Stimulated activated CD4-positive, alpha-beta T cell treated with anti-CD3 and anti-CD28 coated beads, Interleukin-12 subunit alpha, Interleukin-12 subunit beta, amount 100 ng/mL, for 4 hours (primary cell): Measurements from ENCODE around the gene ATL2.
A peak's percentile ranks its signal among the peaks of the same experiment; 100 is the strongest.
"Not testable (repeated sequence)": the region's sequence is repeated elsewhere in the genome, so short reads cannot be mapped to it uniquely, and the experiment has no call there.

ENCODE experiments used
- DNase-seq: peaks from one replicate; pipeline ENCODE4 v3.0.0-alpha.2; 2020

The ATL2 gene

DNA sequence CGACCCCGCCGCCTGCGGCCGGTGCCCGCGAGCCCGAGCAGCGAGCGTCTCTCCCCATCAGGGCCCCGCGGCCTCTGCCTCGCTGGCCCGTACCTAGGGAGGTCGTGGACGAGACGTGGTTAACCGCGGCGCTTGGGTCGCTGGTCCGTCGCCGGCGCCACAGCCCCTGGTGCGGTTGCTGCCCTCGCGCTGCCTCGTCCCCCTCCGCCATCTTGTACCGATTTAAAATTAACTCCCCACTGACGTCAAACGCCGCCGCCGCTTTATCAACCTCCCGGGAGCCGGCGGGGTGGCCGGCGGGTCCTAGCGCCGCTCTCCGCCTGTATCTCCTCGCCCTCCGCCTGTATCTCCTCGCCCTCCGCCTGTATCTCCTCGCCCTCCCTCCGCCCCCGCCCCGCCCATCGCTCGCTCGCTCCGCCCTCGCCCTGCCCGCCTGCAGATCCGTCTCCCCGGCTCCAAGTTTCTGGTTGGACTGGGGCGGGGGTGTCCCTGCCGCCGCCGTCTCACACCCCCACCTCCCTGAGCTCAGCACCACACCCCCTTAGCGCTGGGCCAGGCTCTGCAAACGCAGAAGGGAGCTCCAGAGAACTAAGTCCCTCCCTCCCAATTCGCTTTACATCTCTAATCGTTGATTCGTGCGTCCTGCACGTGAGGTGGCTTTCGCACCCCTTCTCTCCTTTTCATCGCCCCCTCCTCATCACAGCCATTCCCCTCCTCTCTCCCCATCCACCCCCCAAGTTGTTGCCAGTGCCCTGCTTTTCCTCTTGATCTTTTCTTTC, at the start of gene ATL2:
ATL2 (minus strand) TSS at position 224 of the 779 bp plus-strand sequence; CDS start at position 211, 13 bp downstream.
- peak; percentile 90 for DNase-seq

DNA sequence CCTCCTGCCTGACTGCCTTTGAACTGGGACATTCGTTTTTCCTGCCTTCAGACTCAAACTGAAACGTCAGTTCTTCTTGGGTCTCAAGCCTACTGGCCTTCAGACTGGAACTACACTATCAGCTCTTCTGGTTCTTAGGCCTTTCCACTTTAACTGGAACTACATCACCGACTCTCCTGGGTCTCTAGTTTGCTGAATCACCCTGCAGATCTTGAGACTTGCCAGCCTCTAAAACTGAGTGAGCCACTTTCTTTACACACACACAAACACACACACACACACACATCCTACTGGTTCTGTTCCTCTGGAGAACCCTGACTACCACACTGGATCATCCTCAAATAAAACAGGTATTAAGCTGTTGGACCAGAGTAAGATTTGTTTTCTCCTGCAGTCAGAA, 46.7 kb upstream of the ATL2 start:
- no peak for DNase-seq

DNA sequence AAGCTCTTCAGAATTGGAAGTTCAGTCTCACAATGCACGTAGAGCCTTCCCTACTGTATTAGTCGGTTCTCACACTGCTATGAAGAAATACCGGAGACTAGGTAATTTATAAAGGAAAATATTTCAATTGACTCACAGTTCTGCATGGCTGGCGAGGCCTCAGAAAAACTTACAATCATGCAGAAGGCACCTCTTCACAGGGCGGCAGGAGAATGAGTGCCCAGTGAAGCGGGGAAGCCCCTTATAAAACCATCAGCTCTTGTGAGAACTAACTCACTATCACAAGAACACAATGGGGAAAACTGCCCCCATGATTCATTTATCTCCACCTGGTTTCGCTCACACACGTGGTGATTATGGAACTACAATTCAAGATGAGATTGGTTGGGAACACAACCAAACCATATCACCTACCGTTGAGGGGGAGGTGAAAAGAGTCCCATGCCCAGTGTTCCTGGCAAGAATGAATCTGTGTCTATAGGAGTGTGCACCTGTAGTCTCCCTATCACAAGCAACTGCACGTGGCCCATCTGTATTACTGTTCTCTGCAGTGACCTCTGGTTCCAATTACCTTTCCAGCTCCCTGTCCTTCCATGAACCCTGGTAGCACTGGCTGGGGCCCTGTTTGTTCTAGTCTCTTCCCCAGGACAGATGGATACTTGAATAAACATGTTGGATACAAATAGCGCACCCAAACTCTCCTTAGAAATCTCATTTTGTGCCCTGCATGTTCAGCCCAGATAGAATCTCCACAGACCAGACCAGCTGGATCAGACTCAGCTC, 44.4 kb upstream of the ATL2 start:
- no peak for DNase-seq

DNA sequence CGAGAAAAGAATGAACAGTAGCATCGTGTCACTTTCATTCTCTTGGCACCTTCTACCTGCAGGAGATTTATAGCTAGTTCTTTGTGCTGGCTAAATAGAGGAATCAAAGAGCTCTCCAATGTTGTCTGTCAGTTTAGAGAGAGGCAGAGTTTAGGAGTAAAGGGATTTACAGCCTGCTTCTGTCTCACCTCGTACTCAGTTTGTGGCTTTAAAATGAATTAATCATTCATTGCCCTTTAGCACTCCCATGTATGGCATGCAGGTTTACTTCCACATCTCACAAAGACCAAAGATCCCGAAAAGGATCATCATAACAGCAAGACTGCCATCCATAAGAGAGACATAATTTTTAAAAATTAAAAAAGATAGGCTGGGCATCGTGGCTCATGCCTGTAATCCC, 42.4 kb upstream of the ATL2 start:
- DNase-seq = no peak

DNA sequence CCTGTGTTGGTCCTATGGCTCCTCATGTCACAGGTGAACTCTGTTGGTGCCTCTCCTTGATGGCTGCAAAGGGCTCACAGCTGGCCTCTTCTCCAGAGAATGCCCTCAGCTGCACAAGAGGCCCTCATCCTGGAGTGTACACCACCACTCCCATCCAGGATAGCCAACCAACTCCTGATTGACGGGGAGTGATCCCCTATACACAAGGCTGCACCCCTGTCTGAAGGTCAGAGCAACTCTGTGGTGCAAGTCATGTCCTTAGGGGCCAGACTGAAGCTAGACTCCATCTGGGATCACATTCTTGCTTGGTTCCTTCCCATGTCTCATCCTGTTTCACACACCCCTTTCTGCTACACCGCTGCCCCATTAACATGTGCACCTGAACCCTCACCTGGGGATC, 41.7 kb upstream of the ATL2 start:
- DNase-seq = no peak

DNA sequence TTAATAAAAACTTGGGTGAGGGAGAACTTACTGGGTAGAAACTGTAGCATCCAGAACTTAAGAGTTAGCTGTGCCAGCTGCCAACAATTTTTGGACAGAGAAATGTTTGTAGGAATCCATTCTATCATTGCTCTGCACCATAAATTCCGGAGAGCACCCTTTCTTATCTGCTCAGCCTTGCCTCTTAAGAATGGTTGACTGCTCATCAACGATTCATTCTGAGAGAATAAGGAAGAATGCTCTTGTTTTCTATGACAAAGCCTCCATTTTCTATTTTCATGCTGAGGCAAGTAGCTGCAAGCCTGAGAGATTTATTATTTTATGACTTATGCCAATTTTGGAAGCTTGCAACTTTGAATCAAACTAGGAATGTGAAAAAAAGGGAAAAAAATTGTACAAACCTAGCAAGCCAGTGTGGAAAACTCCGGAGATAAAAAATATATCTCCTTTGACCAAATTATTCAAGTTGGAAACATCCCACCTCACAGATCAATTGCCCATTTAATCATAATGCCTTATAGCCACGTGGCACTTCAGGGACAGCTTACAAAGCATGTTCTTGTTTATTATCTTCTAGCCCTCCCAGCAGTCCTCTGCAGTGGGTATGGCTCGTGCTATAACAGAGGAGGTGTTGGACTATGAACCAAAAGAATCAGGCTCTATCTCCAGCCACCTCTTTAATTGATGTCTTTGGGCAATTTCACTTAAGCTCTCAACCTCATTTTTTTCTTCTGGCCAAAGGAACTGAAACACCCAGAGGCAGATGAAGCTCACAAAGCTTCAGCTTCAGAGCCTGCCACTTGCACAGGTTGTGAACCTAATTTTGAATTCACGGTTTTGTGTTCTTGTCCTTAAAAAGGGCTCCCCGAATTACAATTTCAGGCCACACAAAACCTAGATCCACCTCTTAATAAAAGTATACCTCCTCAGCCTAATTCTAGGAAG, 40.9 kb upstream of the ATL2 start:
- DNase-seq = no peak

DNA sequence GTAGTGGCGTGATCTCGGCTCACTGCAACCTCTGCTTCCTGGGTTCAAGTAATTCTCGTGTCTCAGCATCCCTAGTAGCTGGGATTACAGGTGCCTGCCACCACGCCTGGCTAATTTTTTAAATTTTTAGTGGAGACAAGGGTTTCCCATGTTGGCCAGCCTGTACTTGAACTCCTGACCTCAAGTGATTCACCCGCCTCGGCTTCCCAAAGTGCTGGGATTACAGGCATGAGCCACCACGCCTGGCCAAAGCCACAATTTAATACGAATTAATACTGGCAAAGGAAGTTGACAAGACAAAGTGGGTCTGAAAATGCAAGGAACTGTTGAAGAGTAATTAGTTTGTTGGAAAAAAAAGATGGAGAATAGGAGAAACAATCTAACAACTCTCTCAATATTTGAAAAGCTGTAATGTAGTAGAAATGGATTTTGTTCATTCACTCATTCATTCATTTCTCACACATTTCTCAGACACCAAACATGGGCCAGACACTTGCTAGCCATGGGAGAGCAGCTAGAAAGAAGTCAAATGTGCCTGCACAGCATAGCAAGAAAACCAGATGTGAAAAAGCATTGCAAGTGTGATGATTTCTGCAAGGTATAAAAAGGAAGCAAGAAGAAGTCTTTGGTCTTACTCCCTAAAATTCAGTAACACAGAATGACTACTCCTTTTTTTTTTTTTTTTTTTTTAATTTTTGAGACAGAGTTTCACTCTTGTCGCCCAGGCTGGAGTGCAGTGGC, 39.4 kb upstream of the ATL2 start:
- no peak for DNase-seq

DNA sequence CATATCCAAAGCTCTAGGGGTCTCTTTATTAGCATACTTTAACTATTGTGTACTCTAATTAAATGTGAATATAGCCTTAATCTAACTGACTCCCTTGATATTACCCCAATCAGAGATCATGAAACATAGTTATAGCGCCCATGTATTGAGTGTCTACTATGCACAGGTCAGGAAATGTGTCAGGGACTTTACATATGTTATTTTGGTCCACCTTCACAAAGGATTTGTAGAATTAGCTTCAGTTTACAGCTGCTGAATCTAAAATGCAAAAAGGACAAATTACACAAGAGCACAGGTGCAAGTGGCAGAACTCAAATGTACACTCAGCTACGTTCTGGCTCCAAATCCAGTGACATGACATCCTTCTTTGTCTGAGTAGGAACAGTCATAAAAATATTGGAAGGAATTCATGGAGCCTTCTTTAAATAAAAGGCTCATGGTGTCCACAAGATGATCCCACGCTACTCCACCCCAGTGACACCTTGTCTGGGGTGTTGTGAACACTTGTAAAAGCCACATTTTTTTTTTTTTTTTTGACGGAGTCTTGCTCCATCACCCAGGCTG, 38.7 kb upstream of the ATL2 start:
- DNase-seq = no peak

DNA sequence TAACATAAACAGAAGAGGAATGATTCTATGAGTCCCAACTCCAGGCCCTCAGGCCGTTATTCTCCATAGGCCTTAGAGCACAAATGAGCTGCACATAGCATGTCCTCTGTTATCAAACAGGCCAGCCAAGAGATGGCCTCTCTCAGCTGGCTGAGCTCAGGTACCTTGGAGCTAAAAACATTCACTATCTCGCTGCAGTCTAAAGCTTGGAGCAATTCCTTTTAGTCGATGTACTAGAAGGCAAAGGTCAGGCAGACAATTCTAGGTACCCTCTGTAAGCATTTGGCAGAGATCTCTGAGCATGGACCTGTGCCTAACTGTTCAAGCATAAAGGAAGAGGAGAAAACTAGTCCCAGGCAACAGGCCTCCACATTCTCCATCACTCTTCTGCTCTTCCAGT, 38.0 kb upstream of the ATL2 start:
- DNase-seq = no peak

DNA sequence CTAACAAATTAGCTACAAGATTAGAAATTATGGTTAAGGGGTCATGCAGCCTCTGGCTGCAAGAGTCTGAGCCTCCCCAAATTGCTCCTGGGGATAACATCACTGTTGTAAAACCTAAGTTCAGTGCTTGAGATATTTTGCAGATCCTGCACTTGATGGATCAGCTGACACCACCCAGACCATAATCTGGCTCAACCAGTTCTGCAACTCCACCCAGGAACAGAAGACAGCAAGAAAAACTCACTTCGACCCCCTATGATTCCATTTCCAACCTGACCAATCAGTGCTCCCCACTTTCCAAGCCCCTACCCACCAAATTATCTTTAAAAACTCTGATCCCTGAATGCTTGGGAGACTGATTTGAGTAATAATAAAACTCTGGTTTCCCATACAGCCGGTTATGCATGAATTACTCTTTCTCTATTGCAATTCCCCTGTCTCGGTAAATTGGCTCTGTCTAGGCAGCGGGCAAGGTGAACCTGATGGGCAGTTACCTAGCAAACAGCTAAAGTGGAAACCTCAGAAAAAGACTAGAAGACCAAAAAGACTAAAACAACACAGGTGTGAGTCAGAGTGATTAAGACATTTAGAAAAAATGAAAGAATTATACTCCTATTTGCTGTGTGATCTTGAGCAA, 35.3 kb upstream of the ATL2 start:
- not testable (repeated sequence) for DNase-seq

DNA sequence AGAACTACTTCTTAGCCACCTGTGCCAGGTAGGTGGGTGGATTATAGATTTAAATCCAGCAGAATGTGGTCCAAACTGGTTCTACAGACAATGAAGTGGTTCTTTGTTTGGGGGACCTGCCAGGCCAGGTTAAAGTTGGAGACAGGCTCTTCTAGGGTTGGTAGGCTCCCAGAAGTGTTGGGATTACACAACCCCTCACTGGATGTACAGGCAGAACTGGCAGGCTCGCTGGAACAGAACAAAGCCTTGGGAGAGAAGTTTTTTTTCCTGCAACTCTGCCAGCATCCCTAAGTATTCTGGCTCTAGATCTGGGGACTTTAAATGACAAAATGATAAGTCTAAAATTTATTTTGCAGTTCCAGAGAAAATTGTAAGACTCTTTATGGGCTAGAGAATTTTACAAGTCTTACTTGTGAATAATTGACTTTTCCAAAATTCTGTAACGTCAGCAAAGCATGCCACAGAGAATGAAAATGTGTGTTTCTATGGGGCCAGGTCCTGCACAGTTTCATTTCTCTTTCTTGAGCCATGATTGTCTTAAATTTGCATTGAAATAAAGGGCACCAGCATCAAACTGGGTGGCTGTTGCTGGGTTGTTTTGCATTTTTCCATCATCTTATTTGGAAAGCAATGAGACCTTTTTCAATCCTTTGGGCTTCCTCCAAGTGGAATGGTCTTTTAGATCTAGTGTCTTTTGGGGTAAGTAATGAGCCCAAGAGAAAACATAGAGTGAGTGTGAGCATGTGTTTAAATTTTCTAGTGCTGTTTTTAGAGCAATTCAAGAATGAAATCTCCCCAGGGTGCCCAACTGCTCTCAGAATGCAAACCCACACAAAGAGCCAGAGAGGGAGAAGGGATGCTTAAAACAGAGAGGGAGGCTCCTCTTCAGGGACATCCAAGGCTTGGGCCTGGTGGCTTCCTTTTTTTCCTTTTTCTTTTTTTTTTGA, 32.4 kb upstream of the ATL2 start:
- DNase-seq = no peak

DNA sequence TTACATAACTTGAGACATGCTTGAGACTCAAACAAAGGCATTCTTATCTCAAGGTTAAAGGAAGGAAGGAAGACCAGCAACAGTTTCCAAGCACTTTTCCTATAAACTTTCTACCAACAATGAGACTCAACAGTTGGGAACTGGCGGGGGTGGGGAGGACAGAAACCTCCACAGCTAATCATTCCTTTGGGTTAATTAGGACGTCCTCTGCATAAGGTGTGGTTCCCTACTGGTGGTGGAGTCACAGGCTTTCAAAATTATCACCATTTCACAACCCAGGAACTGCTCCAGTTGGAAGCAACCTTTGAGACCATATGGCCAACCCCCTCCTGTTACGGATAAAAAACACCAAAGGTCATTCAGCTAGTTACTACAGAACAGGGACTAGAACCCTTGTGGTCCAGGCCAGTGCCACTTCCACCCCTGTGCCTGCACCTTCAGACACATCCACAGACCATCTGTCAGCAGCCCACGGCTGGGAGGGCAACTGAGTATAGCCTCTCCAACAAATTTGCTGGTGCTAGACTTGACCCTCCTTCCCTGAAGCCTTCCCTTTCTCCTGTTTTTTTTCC, 30.1 kb upstream of the ATL2 start:
- DNase-seq = no peak

DNA sequence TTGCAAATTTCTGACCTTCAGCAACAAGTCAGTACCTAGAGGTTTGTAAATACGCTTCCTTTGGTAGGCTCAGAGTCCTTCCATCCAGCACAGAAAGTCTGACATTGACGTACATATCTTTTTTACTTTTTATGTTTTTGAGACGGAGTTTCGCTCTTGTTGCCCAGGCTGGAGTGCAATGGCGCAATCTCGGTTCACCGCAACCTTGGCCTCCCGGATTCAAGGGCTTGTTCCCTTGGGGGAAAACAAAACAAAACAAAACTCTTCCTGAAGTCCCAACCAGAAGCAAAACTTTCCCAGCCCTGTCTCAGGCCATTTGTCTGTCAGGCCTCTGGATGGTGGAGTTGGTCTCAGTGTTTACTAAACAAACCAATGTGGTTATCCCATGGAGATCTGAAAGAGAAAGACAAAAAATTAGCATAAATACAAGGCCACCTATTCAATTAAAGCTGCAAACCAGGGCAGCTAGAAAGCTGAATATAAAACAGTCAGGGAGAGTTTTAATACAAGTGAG, 29.6 kb upstream of the ATL2 start:
- DNase-seq = no peak

DNA sequence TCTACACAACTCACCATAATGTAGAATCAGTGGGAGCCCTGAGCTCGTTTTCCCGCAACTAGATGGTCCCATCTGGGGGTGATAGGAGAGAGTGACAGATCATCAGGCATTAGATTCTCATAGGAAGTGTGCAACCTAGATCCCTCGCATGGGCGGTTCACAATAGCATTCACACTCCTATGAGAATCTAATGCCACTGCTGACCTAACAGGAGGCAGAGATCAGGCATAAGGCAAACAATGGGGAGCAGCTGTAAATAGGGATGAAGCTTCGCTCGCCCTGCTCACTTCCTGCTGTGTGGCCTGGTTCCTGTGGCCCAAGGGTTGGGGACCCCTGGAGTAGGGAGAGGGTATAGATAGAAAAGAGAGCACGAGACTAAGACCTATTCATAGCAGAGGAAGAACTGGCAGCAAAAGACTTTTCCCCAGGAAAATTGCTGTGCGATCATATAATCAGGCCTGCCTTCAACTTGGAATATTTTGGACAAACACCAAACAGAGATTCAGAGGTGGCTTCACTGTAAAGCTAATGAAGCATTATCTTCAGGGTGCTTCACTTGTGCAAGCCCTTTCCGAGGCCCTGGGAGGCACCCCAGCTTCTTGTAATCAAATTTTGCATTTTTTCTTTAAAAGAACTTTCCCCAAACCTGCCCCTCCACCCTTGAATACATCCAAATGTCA, 29.0 kb upstream of the ATL2 start:
- DNase-seq = no peak

DNA sequence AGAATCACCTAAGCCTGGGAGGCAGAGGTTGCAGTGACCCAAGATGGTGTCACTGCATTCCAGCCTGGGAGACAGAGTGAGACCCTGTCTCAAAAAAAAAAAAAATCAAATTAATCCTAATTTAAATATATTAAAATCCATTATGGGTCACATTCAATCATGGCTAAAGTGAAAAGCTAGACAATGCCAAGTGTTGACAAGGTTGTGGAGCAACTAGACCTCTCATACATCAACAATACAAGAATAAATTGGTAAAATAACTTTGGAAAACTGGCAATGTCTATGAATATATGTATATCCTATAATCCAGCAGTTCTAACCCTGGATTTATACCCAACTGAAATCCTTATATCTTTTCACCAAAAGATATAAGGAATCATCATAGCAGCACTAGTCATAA, 23.4 kb upstream of the ATL2 start:
- no peak for DNase-seq

DNA sequence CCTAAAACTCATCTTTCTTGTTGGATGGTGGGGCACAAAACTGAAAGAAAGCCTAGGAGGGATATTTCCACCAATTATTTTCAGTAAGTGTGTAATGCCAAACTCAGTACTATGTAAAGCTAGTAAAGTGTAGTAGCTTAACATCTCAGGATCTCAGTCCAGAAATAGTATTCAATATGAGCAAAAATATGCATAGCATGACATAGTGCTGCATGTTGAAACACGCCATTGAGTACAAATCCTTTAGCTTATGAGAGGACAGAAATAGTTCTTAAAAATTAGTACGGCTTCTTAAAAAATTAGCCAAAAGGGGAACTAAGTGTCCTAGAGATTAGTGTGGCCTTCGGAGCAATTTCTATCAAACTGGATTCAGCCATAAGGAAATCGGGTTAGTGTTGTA, 21.7 kb upstream of the ATL2 start:
- no peak for DNase-seq

DNA sequence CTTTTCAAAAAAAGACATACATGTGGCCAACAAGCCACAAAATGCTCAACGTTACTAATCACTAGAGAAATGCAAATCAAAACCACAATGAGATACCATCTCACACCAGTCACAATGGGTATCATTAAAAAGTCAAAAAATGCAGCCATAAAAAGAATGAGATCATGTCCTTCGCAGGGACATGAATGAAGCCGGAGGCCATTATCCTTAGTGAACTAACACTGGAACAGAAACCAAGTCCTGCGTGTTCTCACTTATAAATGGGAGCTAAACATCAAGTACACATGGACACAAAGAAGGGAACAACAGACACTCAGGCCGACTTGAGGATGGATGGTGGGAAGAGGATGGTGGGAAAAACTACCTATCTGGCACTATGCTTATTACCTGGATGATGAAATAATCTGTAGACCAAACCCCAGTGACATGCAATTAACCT, 17.8 kb upstream of the ATL2 start:
- DNase-seq = no peak

DNA sequence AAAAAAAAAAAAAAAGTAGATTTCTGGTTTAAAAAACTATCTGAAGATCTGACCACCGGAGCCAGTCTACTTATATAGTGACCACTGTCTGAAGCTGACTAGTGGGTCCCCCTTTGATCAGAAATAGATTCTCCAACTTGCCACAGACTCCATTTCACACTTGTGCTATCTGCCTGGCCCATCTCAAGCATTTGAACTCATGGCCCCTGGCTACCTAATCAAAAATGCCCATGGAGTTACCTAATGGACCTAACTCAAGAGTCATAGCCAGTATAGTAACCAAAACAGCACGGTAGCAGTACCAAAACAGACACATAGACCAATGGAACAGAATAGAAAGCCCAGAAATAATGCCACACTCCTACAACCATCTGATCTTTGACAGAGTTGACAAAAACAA, 17.0 kb upstream of the ATL2 start:
- no peak for DNase-seq

DNA sequence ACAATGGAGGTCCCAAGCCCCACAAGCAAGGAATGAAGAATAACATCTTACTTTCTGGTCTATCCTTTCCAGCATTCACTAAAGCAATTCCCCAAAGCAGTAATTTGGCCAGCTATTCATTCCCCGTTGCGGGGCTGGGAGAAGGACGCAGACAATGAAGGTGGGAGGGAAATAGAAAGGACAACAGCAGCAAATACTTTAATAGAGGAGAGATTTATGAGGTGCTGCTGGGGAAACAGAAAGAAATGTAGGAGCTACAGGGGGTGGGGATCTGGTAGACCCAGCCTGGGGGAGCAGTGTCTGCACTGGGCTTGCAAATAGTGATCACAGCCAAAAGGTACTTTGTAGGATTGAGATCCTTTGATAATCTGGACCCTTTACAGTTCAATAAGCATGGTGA, 13.9 kb upstream of the ATL2 start:
- DNase-seq = no peak
